ENCODE results near the gene SRGAP3. TPM values are rescaled to one million over a fixed set of nuclear protein-coding genes. Genes with fewer than 3 reads are reported as not detected.

SRGAP3 gene
- total RNA-seq, 1 donor from 2014 or later = 21.4 TPM

GRCh38 chr3:9204253-9204992 lies 45.0 kb downstream of the SRGAP3 start:
- no peaks in the 10 kb centered on the region for H3K36me3 Mint-ChIP-seq (ENCODE audit: insufficient read depth)
- no peak for TF ChIP-seq CTCF (IDR thresholded peaks at IDR 0.05; ENCODE audit: unreplicated experiment)
- H3K9me3 Mint-ChIP-seq (ENCODE audit: low read depth) = no peaks in the 10 kb centered on the region
- H3K4me1 Mint-ChIP-seq (ENCODE audit: low read depth) = peaks cover 23% of the 10 kb centered on the region
- DNase-seq (ENCODE audit: low spot score, unreplicated experiment) = no peak
- H3K27ac Mint-ChIP-seq = peak overlapping the region; percentile 99
- H3K27me3 Mint-ChIP-seq = no peaks in the 10 kb centered on the region
- peak overlapping the region; percentile 35 for H3K4me3 Mint-ChIP-seq (ENCODE audit: low read depth)

GRCh38 chr3:9203317-9203716 lies 46.1 kb downstream of the SRGAP3 start:
- no peak for TF ChIP-seq CTCF (IDR thresholded peaks at IDR 0.05; ENCODE audit: unreplicated experiment)
- Mint-ChIP-seq H3K4me1 (ENCODE audit: low read depth) (peaks cover 23% of the 10 kb centered on the region), H3K27me3 (no peaks in the 10 kb centered on the region), H3K27ac (peak overlapping the region; percentile 99), H3K9me3 (ENCODE audit: low read depth) (no peaks in the 10 kb centered on the region), H3K36me3 (ENCODE audit: insufficient read depth) (no peaks in the 10 kb centered on the region), H3K4me3 (ENCODE audit: low read depth) (no peak overlapping the region)
- no peak for DNase-seq (ENCODE audit: low spot score, unreplicated experiment)

GRCh38 chr3:9202546-9202945 lies 46.9 kb downstream of the SRGAP3 start:
- no peak overlapping the region for H3K4me3 Mint-ChIP-seq (ENCODE audit: low read depth)
- peaks cover 23% of the 10 kb centered on the region for H3K4me1 Mint-ChIP-seq (ENCODE audit: low read depth)
- no peaks in the 10 kb centered on the region for H3K36me3 Mint-ChIP-seq (ENCODE audit: insufficient read depth)
- no peak overlapping the region for H3K27ac Mint-ChIP-seq
- no peak for TF ChIP-seq CTCF (IDR thresholded peaks at IDR 0.05; ENCODE audit: unreplicated experiment)
- no peak for DNase-seq (ENCODE audit: low spot score, unreplicated experiment)
- H3K27me3 Mint-ChIP-seq = no peaks in the 10 kb centered on the region
- H3K9me3 Mint-ChIP-seq (ENCODE audit: low read depth) = no peaks in the 10 kb centered on the region

- no peak for TF ChIP-seq CTCF (IDR thresholded peaks at IDR 0.05; ENCODE audit: unreplicated experiment)
- no peaks in the 10 kb centered on the region for H3K9me3 Mint-ChIP-seq (ENCODE audit: low read depth)
- DNase-seq (ENCODE audit: low spot score, unreplicated experiment) = no peak
- peaks cover 23% of the 10 kb centered on the region for H3K4me1 Mint-ChIP-seq (ENCODE audit: low read depth)
- peak overlapping the region; percentile 15 for H3K27ac Mint-ChIP-seq
- H3K4me3 Mint-ChIP-seq (ENCODE audit: low read depth) = no peak overlapping the region
- no peaks in the 10 kb centered on the region for H3K27me3 Mint-ChIP-seq
- H3K36me3 Mint-ChIP-seq (ENCODE audit: insufficient read depth) = no peaks in the 10 kb centered on the region
These were observed 47.5 kb downstream of the SRGAP3 start for GRCh38 chr3:9201955-9202354.

- Mint-ChIP-seq H3K27me3 (no peaks in the 10 kb centered on the region), H3K36me3 (ENCODE audit: insufficient read depth) (no peaks in the 10 kb centered on the region), H3K9me3 (ENCODE audit: low read depth) (no peaks in the 10 kb centered on the region), H3K4me3 (ENCODE audit: low read depth) (no peak overlapping the region), H3K4me1 (ENCODE audit: low read depth) (peaks cover 23% of the 10 kb centered on the region), H3K27ac (no peak overlapping the region)
- TF ChIP-seq CTCF (IDR thresholded peaks at IDR 0.05; ENCODE audit: unreplicated experiment) = no peak
- DNase-seq (ENCODE audit: low spot score, unreplicated experiment) = no peak
These were observed 48.2 kb downstream of the SRGAP3 start for GRCh38 chr3:9201266-9201665.
